ENCODE data around the gene CEP97.

Gene CEP97

GRCh38 chr3:101813817-101814440, 89.5 kb downstream of the CEP97 start:
- no peak for DNase-seq (ENCODE audit: low read depth in 2 of 2)

- no peak for DNase-seq (ENCODE audit: low read depth in 2 of 2)
These were observed 90.4 kb downstream of the CEP97 start for GRCh38 chr3:101814835-101815234.

GRCh38 chr3:101816215-101817149, 92.1 kb downstream of the CEP97 start:
- no peak for DNase-seq (ENCODE audit: low read depth in 2 of 2)

- DNase-seq (ENCODE audit: low read depth in 2 of 2): no peak
These were observed 93.6 kb downstream of the CEP97 start for GRCh38 chr3:101817992-101818391.

GRCh38 chr3:101819649-101820206, 95.3 kb downstream of the CEP97 start:
- no peak for DNase-seq (ENCODE audit: low read depth in 2 of 2)

Measured in activated CD4-positive, alpha-beta T cell treated with anti-CD3 and anti-CD28 coated beads for 24 hours (primary cell).